GM23338 (cell line): ENCODE measurements around the gene MRPL38. TPM values are rescaled to one million over a fixed set of nuclear protein-coding genes. Genes with fewer than 3 reads are reported as not detected.

Experiments
- ATAC-seq: fragments of 200-7000 bp; cut with Tn5 transposase; 3 replicates; pipeline ENCODE4 v1.9.1; 2020
- DNase-seq: peaks from one replicate; pipeline ENCODE4 v3.0.0-alpha.2; 2015; ENCODE audit warnings: low spot score
- H2AFZ ChIP-seq: fragments of 200-600 bp; sonication (generic); 2 replicates; pipeline ENCODE4 v1.8.0; 2016; ENCODE audit warnings: antibody characterized with exemption, mild to moderate bottlenecking, moderate library complexity
- H3F3A ChIP-seq: fragments of 200-600 bp; sonication (generic); replicated peaks from 2 replicates; pipeline ENCODE4 v1.8.0; 2017; ENCODE audit warnings: antibody characterized with exemption, mixed run types, low read depth
- H3K27ac ChIP-seq: fragments of 200-600 bp; sonication (generic); 2 replicates; pipeline ENCODE4 v1.6.1; 2016; ENCODE audit warnings: low read depth
- H3K27me3 ChIP-seq: fragments of 200-600 bp; sonication (generic); 2 replicates; pipeline ENCODE4 v1.8.0; 2016; ENCODE audit warnings: mild to moderate bottlenecking, mixed run types, moderate library complexity; ENCODE audit not compliant: insufficient read depth
- H3K36me3 ChIP-seq: fragments of 200-600 bp; sonication (generic); 2 replicates; pipeline ENCODE4 v1.8.0; 2016; ENCODE audit warnings: mild to moderate bottlenecking; ENCODE audit not compliant: insufficient read depth
- H3K4me1 ChIP-seq: fragments of 200-600 bp; sonication (generic); 2 replicates; pipeline ENCODE4 v1.8.0; 2016; ENCODE audit warnings: mild to moderate bottlenecking, moderate library complexity; ENCODE audit not compliant: insufficient read depth
- H3K4me2 ChIP-seq: fragments of 200-600 bp; sonication (generic); 2 replicates; pipeline ENCODE4 v1.7.1; 2017; ENCODE audit warnings: mixed run types
- H3K4me3 ChIP-seq: fragments of 200-600 bp; sonication (generic); 2 replicates; pipeline ENCODE4 v1.6.1; 2016; ENCODE audit warnings: mixed run types
- H3K79me2 ChIP-seq: fragments of 200-600 bp; sonication (generic); replicated peaks from 2 replicates; pipeline ENCODE4 v1.8.0; 2017; ENCODE audit warnings: mild to moderate bottlenecking; ENCODE audit not compliant: insufficient read depth
- H3K9me2 ChIP-seq: fragments of 200-600 bp; sonication (generic); 2 replicates; pipeline ENCODE4 v1.8.0; 2017; ENCODE audit not compliant: insufficient read depth
- H4K20me1 ChIP-seq: fragments of 200-600 bp; sonication (generic); replicated peaks from 2 replicates; pipeline ENCODE4 v1.8.0; 2017; ENCODE audit warnings: mild to moderate bottlenecking; ENCODE audit not compliant: insufficient read depth
- H3K27ac Mint-ChIP-seq: 2 replicates; pipeline ENCODE4 v1.8.0; 2020; ENCODE audit warnings: inconsistent platforms, mild to moderate bottlenecking, moderate library complexity, mixed read lengths
- H3K27me3 Mint-ChIP-seq: 3 replicates; pipeline ENCODE4 v1.8.0; 2022; ENCODE audit warnings: low read depth, mild to moderate bottlenecking, moderate library complexity, mixed read lengths, inconsistent platforms; ENCODE audit not compliant: insufficient read depth, poor library complexity
- H3K36me3 Mint-ChIP-seq: 3 replicates; pipeline ENCODE4 v1.8.0; 2021; ENCODE audit warnings: low read depth, mild to moderate bottlenecking, inconsistent platforms, moderate library complexity, mixed read lengths
- H3K4me1 Mint-ChIP-seq: 3 replicates; pipeline ENCODE4 v1.8.0; 2020; ENCODE audit warnings: mild to moderate bottlenecking, inconsistent platforms, mixed read lengths
- H3K4me3 Mint-ChIP-seq: 3 replicates; pipeline ENCODE4 v1.8.0; 2021; ENCODE audit warnings: moderate library complexity, mild to moderate bottlenecking, inconsistent platforms, mixed read lengths
- H3K9me3 Mint-ChIP-seq: 3 replicates; pipeline ENCODE4 v1.8.0; 2020; ENCODE audit warnings: moderate library complexity, mild to moderate bottlenecking, inconsistent platforms, mixed read lengths
- EZH2 ChIP-seq: fragments of 200-600 bp; sonication (generic); IDR thresholded peaks from one replicate; pipeline ENCODE4 v1.8.0; 2017; ENCODE audit warnings: antibody characterized with exemption, mild to moderate bottlenecking, low read depth; ENCODE audit not compliant: unreplicated experiment
- EZH2phosphoT487 ChIP-seq: fragments of 200-600 bp; sonication (generic); IDR thresholded peaks from one replicate; pipeline ENCODE4 v1.8.1; 2018; ENCODE audit warnings: antibody characterized with exemption; ENCODE audit not compliant: unreplicated experiment
- JUNB ChIP-seq: IDR thresholded peaks from one replicate; pipeline ENCODE4 v1.6.1; 2016; ENCODE audit warnings: antibody characterized with exemption; ENCODE audit not compliant: unreplicated experiment
- NANOG ChIP-seq: IDR thresholded peaks from 2 replicates; pipeline ENCODE4 v1.6.1; 2016; ENCODE audit warnings: antibody characterized with exemption, borderline replicate concordance
- REST ChIP-seq: IDR thresholded peaks from one replicate; pipeline ENCODE4 v1.6.1; 2018; ENCODE audit warnings: antibody characterized with exemption; ENCODE audit not compliant: unreplicated experiment
- STAT1 ChIP-seq: IDR thresholded peaks from one replicate; pipeline ENCODE4 v1.6.1; 2016; ENCODE audit warnings: antibody characterized with exemption; ENCODE audit not compliant: unreplicated experiment
- polyA plus RNA-seq: library from polyadenylated mRNA; unstranded; fragments of >200 nt; fragmentation: Nextera tagmentation; extraction: Ambion mirVana; gene quantifications from 2 replicates; pipeline ENCODE4 v1.2.1, GENCODE V29; 2016
- total RNA-seq: library from RNA; depleted of rRNA; stranded (reverse); fragments of >200 nt; shearing (Covaris generic); gene quantifications from 2 replicates; pipeline ENCODE4 v1.2.3, GENCODE V29; 2014
- TF ChIP-seq, protein P1 (sequence below), 2 experiments: fragments of 200-600 bp in 1 of 2; sonication (generic) in 1 of 2; conservative IDR thresholded peaks; 2 replicates each; pipeline versions ENCODE4 v1.5.1 to v1.6.1; 2016 to 2017; ENCODE audit warnings: antibody characterized with exemption in 2 of 2, low read depth in 2 of 2, mild to moderate bottlenecking in 2 of 2, moderate library complexity in 1 of 2

The MRPL38 gene
- total and polyA plus RNA-seq, 2 experiments from 2014 or later, result 63.6 to 90.0 TPM

DNA sequence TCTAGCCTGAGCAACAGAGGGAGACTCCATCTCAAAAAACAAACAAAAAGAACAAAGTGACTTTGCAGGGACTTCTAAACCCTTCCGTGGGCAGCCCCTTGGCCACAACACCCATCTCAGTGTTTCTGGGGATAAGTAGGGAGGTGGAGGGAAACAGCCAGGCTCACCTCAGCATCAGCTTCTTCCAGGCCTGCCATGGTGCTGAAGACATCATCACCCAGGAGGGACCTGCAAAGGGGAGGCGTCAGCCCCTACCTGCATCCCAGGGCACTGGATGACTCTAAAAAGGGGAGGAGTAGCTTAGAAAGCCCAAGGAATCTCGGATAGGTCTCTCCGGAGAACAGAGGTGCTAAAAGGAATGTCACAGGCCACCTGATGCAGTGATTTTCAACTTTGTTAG is 26.4 kb upstream of the MRPL38 start (continued):
- no peak for TF ChIP-seq EZH2phosphoT487
- TF ChIP-seq REST, result no peak
- no peak for TF ChIP-seq EZH2
- TF ChIP-seq NANOG, result no peak
- TF ChIP-seq, protein P1, sequence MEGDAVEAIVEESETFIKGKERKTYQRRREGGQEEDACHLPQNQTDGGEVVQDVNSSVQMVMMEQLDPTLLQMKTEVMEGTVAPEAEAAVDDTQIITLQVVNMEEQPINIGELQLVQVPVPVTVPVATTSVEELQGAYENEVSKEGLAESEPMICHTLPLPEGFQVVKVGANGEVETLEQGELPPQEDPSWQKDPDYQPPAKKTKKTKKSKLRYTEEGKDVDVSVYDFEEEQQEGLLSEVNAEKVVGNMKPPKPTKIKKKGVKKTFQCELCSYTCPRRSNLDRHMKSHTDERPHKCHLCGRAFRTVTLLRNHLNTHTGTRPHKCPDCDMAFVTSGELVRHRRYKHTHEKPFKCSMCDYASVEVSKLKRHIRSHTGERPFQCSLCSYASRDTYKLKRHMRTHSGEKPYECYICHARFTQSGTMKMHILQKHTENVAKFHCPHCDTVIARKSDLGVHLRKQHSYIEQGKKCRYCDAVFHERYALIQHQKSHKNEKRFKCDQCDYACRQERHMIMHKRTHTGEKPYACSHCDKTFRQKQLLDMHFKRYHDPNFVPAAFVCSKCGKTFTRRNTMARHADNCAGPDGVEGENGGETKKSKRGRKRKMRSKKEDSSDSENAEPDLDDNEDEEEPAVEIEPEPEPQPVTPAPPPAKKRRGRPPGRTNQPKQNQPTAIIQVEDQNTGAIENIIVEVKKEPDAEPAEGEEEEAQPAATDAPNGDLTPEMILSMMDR (conservative IDR thresholded peaks at IDR 0.05; ENCODE audit: low read depth in 2 of 2), result no peak
- TF ChIP-seq JUNB, result no peak

GRCh38 chr17:75927286-75927922 is 22.7 kb upstream of the MRPL38 start:
- Mint-ChIP-seq H3K4me1 (no peaks in the 10 kb centered on the region), H3K9me3 (no peaks in the 10 kb centered on the region), H3K4me3 (no peak overlapping the region), H3K27ac (no peak overlapping the region; the same call in 1 of the 2 replicates), H3K27me3 (peaks cover 3% of the 10 kb centered on the region), H3K36me3 (peaks cover 8% of the 10 kb centered on the region)
- ATAC-seq (peak; percentile 94), DNase-seq (peak; percentile 80)
- Histone ChIP-seq H3K9me2 (no peaks in the 10 kb centered on the region), H3K4me3 (no peak overlapping the region), H3K4me2 (no peak overlapping the region), H3F3A (no peaks in the 10 kb centered on the region), H2AFZ (no peak overlapping the region), H3K27me3 (no peaks in the 10 kb centered on the region), H3K27ac (no peak overlapping the region), H3K79me2 (no peaks in the 10 kb centered on the region), H4K20me1 (no peaks in the 10 kb centered on the region), H3K4me1 (no peaks in the 10 kb centered on the region), H3K36me3 (no peaks in the 10 kb centered on the region)
- TF ChIP-seq STAT1, result no peak
- TF ChIP-seq, protein P1 (conservative IDR thresholded peaks at IDR 0.05; ENCODE audit: low read depth in 2 of 2), result peak; percentile 57 to 82
